GM23338 (cell line): ENCODE results near the gene DDT. TPM values are rescaled to one million over a fixed set of nuclear protein-coding genes. Genes with fewer than 3 reads are reported as not detected.

Experiments used
- ATAC-seq: fragments of 200-7000 bp; cut with Tn5 transposase; 3 replicates; pipeline ENCODE4 v1.9.1; 2020
- DNase-seq: peaks from one replicate; pipeline ENCODE4 v3.0.0-alpha.2; 2015; ENCODE audit warnings: low spot score
- H2AFZ ChIP-seq: fragments of 200-600 bp; sonication (generic); 2 replicates; pipeline ENCODE4 v1.8.0; 2016; ENCODE audit warnings: antibody characterized with exemption, mild to moderate bottlenecking, moderate library complexity
- H3F3A ChIP-seq: fragments of 200-600 bp; sonication (generic); replicated peaks from 2 replicates; pipeline ENCODE4 v1.8.0; 2017; ENCODE audit warnings: antibody characterized with exemption, mixed run types, low read depth
- H3K27ac ChIP-seq: fragments of 200-600 bp; sonication (generic); 2 replicates; pipeline ENCODE4 v1.6.1; 2016; ENCODE audit warnings: low read depth
- H3K27me3 ChIP-seq: fragments of 200-600 bp; sonication (generic); 2 replicates; pipeline ENCODE4 v1.8.0; 2016; ENCODE audit warnings: mild to moderate bottlenecking, mixed run types, moderate library complexity; ENCODE audit not compliant: insufficient read depth
- H3K36me3 ChIP-seq: fragments of 200-600 bp; sonication (generic); 2 replicates; pipeline ENCODE4 v1.8.0; 2016; ENCODE audit warnings: mild to moderate bottlenecking; ENCODE audit not compliant: insufficient read depth
- H3K4me1 ChIP-seq: fragments of 200-600 bp; sonication (generic); 2 replicates; pipeline ENCODE4 v1.8.0; 2016; ENCODE audit warnings: mild to moderate bottlenecking, moderate library complexity; ENCODE audit not compliant: insufficient read depth
- H3K4me2 ChIP-seq: fragments of 200-600 bp; sonication (generic); 2 replicates; pipeline ENCODE4 v1.7.1; 2017; ENCODE audit warnings: mixed run types
- H3K4me3 ChIP-seq: fragments of 200-600 bp; sonication (generic); 2 replicates; pipeline ENCODE4 v1.6.1; 2016; ENCODE audit warnings: mixed run types
- H3K79me2 ChIP-seq: fragments of 200-600 bp; sonication (generic); replicated peaks from 2 replicates; pipeline ENCODE4 v1.8.0; 2017; ENCODE audit warnings: mild to moderate bottlenecking; ENCODE audit not compliant: insufficient read depth
- H3K9me2 ChIP-seq: fragments of 200-600 bp; sonication (generic); 2 replicates; pipeline ENCODE4 v1.8.0; 2017; ENCODE audit not compliant: insufficient read depth
- H4K20me1 ChIP-seq: fragments of 200-600 bp; sonication (generic); replicated peaks from 2 replicates; pipeline ENCODE4 v1.8.0; 2017; ENCODE audit warnings: mild to moderate bottlenecking; ENCODE audit not compliant: insufficient read depth
- H3K27ac Mint-ChIP-seq: 2 replicates; pipeline ENCODE4 v1.8.0; 2020; ENCODE audit warnings: inconsistent platforms, mild to moderate bottlenecking, moderate library complexity, mixed read lengths
- H3K27me3 Mint-ChIP-seq: 3 replicates; pipeline ENCODE4 v1.8.0; 2022; ENCODE audit warnings: low read depth, mild to moderate bottlenecking, moderate library complexity, mixed read lengths, inconsistent platforms; ENCODE audit not compliant: insufficient read depth, poor library complexity
- H3K36me3 Mint-ChIP-seq: 3 replicates; pipeline ENCODE4 v1.8.0; 2021; ENCODE audit warnings: low read depth, mild to moderate bottlenecking, inconsistent platforms, moderate library complexity, mixed read lengths
- H3K4me1 Mint-ChIP-seq: 3 replicates; pipeline ENCODE4 v1.8.0; 2020; ENCODE audit warnings: mild to moderate bottlenecking, inconsistent platforms, mixed read lengths
- H3K4me3 Mint-ChIP-seq: 3 replicates; pipeline ENCODE4 v1.8.0; 2021; ENCODE audit warnings: moderate library complexity, mild to moderate bottlenecking, inconsistent platforms, mixed read lengths
- H3K9me3 Mint-ChIP-seq: 3 replicates; pipeline ENCODE4 v1.8.0; 2020; ENCODE audit warnings: moderate library complexity, mild to moderate bottlenecking, inconsistent platforms, mixed read lengths
- CREB1 ChIP-seq: fragments of 250-450 bp; sonication (Bioruptor Pico); IDR thresholded peaks from 2 replicates; pipeline ENCODE4 v1.5.0; 2020; ENCODE audit warnings: low read depth, mild to moderate bottlenecking, moderate library complexity
- ETS1 ChIP-seq: IDR thresholded peaks from 2 replicates; pipeline ENCODE4 v1.6.1; 2016; ENCODE audit warnings: antibody characterized with exemption
- EZH2 ChIP-seq: fragments of 200-600 bp; sonication (generic); IDR thresholded peaks from one replicate; pipeline ENCODE4 v1.8.0; 2017; ENCODE audit warnings: antibody characterized with exemption, mild to moderate bottlenecking, low read depth; ENCODE audit not compliant: unreplicated experiment
- EZH2phosphoT487 ChIP-seq: fragments of 200-600 bp; sonication (generic); IDR thresholded peaks from one replicate; pipeline ENCODE4 v1.8.1; 2018; ENCODE audit warnings: antibody characterized with exemption; ENCODE audit not compliant: unreplicated experiment
- JUNB ChIP-seq: IDR thresholded peaks from one replicate; pipeline ENCODE4 v1.6.1; 2016; ENCODE audit warnings: antibody characterized with exemption; ENCODE audit not compliant: unreplicated experiment
- STAT1 ChIP-seq: IDR thresholded peaks from one replicate; pipeline ENCODE4 v1.6.1; 2016; ENCODE audit warnings: antibody characterized with exemption; ENCODE audit not compliant: unreplicated experiment
- ZNF114 ChIP-seq: fragments of 250-450 bp; sonication (Bioruptor Pico); IDR thresholded peaks from 2 replicates; pipeline ENCODE4 v1.5.0; 2020; ENCODE audit warnings: mild to moderate bottlenecking, moderate library complexity
- ZNF331 ChIP-seq: fragments of 250-450 bp; sonication (Bioruptor Pico); IDR thresholded peaks from 2 replicates; pipeline ENCODE4 v1.5.0; 2020; ENCODE audit warnings: low read depth, mild to moderate bottlenecking, moderate library complexity
- polyA plus RNA-seq: library from polyadenylated mRNA; unstranded; fragments of >200 nt; fragmentation: Nextera tagmentation; extraction: Ambion mirVana; gene quantifications from 2 replicates; pipeline ENCODE4 v1.2.1, GENCODE V29; 2016
- total RNA-seq: library from RNA; depleted of rRNA; stranded (reverse); fragments of >200 nt; shearing (Covaris generic); gene quantifications from 2 replicates; pipeline ENCODE4 v1.2.3, GENCODE V29; 2014
- TF ChIP-seq, protein P1 (sequence below): IDR thresholded peaks from one replicate; pipeline ENCODE4 v1.6.1; 2018; ENCODE audit warnings: antibody characterized with exemption; ENCODE audit not compliant: unreplicated experiment
- TF ChIP-seq, protein P2 (sequence below): fragments of 250-450 bp; sonication (Bioruptor Pico); IDR thresholded peaks from 2 replicates; pipeline ENCODE4 v1.5.0; 2020; ENCODE audit warnings: mild to moderate bottlenecking, moderate library complexity

Gene DDT
- total and polyA plus RNA-seq, 2 experiments from 2014 or later: 150 to 232 TPM

DNA sequence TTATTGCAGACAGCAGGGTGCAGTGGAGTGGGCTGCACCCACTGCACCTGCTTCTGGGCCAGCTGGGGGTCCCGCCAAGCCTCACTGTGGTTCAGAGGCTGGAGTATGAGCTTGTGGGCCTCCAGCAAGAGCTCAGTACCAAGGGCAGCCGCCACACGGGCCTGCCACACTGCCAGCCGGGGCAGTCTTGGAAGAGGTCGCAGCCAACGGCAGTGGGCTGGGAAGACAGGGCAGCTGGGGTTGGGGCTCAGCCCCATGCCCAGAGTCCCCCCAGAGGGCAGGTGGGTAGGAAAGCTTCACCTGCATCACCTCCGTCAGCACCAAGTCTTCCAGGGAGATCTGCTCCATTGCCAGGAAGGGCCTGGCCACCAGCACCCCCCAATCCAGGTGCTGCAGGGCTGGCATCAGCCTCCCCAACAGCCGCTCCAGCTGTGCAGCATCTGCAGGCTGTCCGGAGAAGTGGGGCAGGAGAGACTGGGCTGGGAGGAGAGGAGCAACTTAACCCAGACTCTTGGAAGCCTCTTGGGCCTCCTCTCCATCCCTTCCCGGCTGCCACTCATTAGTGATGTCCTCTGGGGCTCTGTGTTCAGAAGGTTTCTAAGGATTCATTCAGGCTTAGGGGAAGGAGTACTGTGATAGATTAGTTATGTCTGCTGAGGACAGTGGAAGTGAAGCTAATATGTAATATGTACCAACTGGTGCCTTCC, 32.1 kb upstream of the DDT start:
- H3K4me1 ChIP-seq: peaks cover 5% of the 10 kb centered on the region
- H3K27ac ChIP-seq: no peak overlapping the region
- peaks cover 11% of the 10 kb centered on the region for H3K9me3 Mint-ChIP-seq
- no peak overlapping the region for H3K4me3 ChIP-seq
- no peaks in the 10 kb centered on the region for H4K20me1 ChIP-seq
- H2AFZ ChIP-seq: no peak overlapping the region
- H3K27me3 Mint-ChIP-seq: peaks cover 25% of the 10 kb centered on the region
- H3K4me1 Mint-ChIP-seq: peaks cover 5% of the 10 kb centered on the region
- no peaks in the 10 kb centered on the region for H3K36me3 ChIP-seq
- no peak for ATAC-seq
- peaks cover 6% of the 10 kb centered on the region; the same call in 1 of the 3 replicates for H3K36me3 Mint-ChIP-seq
- no peak overlapping the region for H3K4me3 Mint-ChIP-seq
- DNase-seq: no peak
- H3K79me2 ChIP-seq: no peaks in the 10 kb centered on the region; the same call in 1 of the 2 replicates
- no peaks in the 10 kb centered on the region for H3K27me3 ChIP-seq
- TF ChIP-seq STAT1 (no peak), ZNF331 (CRISPR knock-in tag) (no peak), ETS1 (no peak), JUNB (no peak)
- TF ChIP-seq, protein P1, sequence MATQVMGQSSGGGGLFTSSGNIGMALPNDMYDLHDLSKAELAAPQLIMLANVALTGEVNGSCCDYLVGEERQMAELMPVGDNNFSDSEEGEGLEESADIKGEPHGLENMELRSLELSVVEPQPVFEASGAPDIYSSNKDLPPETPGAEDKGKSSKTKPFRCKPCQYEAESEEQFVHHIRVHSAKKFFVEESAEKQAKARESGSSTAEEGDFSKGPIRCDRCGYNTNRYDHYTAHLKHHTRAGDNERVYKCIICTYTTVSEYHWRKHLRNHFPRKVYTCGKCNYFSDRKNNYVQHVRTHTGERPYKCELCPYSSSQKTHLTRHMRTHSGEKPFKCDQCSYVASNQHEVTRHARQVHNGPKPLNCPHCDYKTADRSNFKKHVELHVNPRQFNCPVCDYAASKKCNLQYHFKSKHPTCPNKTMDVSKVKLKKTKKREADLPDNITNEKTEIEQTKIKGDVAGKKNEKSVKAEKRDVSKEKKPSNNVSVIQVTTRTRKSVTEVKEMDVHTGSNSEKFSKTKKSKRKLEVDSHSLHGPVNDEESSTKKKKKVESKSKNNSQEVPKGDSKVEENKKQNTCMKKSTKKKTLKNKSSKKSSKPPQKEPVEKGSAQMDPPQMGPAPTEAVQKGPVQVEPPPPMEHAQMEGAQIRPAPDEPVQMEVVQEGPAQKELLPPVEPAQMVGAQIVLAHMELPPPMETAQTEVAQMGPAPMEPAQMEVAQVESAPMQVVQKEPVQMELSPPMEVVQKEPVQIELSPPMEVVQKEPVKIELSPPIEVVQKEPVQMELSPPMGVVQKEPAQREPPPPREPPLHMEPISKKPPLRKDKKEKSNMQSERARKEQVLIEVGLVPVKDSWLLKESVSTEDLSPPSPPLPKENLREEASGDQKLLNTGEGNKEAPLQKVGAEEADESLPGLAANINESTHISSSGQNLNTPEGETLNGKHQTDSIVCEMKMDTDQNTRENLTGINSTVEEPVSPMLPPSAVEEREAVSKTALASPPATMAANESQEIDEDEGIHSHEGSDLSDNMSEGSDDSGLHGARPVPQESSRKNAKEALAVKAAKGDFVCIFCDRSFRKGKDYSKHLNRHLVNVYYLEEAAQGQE: no peak
- H3K27ac Mint-ChIP-seq: no peak overlapping the region
- H3F3A ChIP-seq: 0 out of 2 replicates have a peak, but pooled peaks cover 4% of the 10 kb centered on the region
- H3K4me2 ChIP-seq: no peak overlapping the region
- no peaks in the 10 kb centered on the region; the same call in 1 of the 2 replicates for H3K9me2 ChIP-seq

DNA sequence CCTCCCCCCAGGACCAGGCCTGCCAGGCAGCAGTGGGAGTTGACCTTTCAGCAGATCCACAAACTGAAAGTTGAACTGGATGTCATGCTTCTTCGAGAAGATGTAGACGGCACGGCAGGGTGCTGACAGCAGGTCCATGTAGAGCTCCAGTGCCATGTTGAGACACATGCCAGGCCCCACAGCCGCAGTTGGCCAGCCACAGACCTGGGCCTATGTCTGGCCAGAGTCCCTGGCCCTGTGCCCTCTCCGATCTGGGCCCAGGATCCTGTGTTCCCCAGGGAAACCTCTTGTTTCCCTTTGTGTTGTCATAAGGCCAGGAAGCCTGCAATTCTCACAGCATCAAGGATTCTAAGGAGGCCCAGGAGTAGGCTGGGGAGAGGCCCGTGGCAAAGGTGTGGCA, 31.0 kb upstream of the DDT start, which contains the start of gene GSTT4:
Gene GSTT4 (minus strand): TSS at position 253 of the 400 bp plus-strand sequence. CDS start 97 bp downstream, at position 156.
- no peaks in the 10 kb centered on the region for H3K36me3 ChIP-seq
- Mint-ChIP-seq H3K27ac (no peak within 1 kb of the TSS; the same call in 1 of the 2 replicates), H3K36me3 (peaks cover 4% of the 10 kb centered on the region; the same call in 1 of the 3 replicates), H3K4me1 (peaks cover 7% of the 10 kb centered on the region), H3K9me3 (peaks cover 8% of the 10 kb centered on the region), H3K27me3 (peaks cover 21% of the 10 kb centered on the region), H3K4me3 (no peak within 1 kb of the TSS)
- H3K4me2 ChIP-seq: no peak within 1 kb of the TSS
- no peak within 1 kb of the TSS for H2AFZ ChIP-seq
- peaks cover 8% of the 10 kb centered on the region; the same call in 1 of the 2 replicates for H3K4me1 ChIP-seq
- no peaks in the 10 kb centered on the region; the same call in 1 of the 2 replicates for H3K9me2 ChIP-seq
- DNase-seq (no peak), ATAC-seq (no peak)
- no peaks in the 10 kb centered on the region for H3K27me3 ChIP-seq
- H4K20me1 ChIP-seq: no peaks in the 10 kb centered on the region
- 0 out of 2 replicates have a peak, but pooled peaks cover 4% of the 10 kb centered on the region for H3F3A ChIP-seq
- H3K27ac ChIP-seq: no peak within 1 kb of the TSS
- H3K79me2 ChIP-seq: no peaks in the 10 kb centered on the region
- H3K4me3 ChIP-seq: no peak within 1 kb of the TSS
- TF ChIP-seq CREB1 (CRISPR knock-in tag): no peak
- TF ChIP-seq EZH2phosphoT487: no peak
- TF ChIP-seq ZNF331 (CRISPR knock-in tag): no peak
- TF ChIP-seq, protein P2, sequence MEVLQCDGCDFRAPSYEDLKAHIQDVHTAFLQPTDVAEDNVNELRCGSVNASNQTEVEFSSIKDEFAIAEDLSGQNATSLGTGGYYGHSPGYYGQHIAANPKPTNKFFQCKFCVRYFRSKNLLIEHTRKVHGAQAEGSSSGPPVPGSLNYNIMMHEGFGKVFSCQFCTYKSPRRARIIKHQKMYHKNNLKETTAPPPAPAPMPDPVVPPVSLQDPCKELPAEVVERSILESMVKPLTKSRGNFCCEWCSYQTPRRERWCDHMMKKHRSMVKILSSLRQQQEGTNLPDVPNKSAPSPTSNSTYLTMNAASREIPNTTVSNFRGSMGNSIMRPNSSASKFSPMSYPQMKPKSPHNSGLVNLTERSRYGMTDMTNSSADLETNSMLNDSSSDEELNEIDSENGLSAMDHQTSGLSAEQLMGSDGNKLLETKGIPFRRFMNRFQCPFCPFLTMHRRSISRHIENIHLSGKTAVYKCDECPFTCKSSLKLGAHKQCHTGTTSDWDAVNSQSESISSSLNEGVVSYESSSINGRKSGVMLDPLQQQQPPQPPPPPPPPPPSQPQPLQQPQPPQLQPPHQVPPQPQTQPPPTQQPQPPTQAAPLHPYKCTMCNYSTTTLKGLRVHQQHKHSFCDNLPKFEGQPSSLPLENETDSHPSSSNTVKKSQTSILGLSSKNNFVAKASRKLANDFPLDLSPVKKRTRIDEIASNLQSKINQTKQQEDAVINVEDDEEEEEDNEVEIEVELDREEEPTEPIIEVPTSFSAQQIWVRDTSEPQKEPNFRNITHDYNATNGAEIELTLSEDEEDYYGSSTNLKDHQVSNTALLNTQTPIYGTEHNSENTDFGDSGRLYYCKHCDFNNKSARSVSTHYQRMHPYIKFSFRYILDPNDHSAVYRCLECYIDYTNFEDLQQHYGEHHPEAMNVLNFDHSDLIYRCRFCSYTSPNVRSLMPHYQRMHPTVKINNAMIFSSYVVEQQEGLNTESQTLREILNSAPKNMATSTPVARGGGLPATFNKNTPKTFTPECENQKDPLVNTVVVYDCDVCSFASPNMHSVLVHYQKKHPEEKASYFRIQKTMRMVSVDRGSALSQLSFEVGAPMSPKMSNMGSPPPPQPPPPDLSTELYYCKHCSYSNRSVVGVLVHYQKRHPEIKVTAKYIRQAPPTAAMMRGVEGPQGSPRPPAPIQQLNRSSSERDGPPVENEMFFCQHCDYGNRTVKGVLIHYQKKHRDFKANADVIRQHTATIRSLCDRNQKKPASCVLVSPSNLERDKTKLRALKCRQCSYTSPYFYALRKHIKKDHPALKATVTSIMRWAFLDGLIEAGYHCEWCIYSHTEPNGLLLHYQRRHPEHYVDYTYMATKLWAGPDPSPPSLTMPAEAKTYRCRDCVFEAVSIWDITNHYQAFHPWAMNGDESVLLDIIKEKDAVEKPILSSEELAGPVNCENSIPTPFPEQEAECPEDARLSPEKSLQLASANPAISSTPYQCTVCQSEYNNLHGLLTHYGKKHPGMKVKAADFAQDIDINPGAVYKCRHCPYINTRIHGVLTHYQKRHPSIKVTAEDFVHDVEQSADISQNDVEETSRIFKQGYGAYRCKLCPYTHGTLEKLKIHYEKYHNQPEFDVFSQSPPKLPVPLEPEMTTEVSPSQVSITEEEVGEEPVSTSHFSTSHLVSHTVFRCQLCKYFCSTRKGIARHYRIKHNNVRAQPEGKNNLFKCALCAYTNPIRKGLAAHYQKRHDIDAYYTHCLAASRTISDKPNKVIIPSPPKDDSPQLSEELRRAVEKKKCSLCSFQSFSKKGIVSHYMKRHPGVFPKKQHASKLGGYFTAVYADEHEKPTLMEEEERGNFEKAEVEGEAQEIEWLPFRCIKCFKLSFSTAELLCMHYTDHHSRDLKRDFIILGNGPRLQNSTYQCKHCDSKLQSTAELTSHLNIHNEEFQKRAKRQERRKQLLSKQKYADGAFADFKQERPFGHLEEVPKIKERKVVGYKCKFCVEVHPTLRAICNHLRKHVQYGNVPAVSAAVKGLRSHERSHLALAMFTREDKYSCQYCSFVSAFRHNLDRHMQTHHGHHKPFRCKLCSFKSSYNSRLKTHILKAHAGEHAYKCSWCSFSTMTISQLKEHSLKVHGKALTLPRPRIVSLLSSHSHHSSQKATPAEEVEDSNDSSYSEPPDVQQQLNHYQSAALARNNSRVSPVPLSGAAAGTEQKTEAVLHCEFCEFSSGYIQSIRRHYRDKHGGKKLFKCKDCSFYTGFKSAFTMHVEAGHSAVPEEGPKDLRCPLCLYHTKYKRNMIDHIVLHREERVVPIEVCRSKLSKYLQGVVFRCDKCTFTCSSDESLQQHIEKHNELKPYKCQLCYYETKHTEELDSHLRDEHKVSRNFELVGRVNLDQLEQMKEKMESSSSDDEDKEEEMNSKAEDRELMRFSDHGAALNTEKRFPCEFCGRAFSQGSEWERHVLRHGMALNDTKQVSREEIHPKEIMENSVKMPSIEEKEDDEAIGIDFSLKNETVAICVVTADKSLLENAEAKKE: no peak
- TF ChIP-seq JUNB: no peak
- no peak for TF ChIP-seq EZH2
- TF ChIP-seq ZNF114: no peak
